ENCODE results near the gene SPEG. TPM values are rescaled to one million over a fixed set of nuclear protein-coding genes. Genes with fewer than 3 reads are reported as not detected.

SPEG gene
- total and polyA plus RNA-seq, 2 of the 13 experiments (the other 11 are each of a cell fraction or from before 2014, with no cell fraction given), result 0.18 to 0.24 TPM

DNA sequence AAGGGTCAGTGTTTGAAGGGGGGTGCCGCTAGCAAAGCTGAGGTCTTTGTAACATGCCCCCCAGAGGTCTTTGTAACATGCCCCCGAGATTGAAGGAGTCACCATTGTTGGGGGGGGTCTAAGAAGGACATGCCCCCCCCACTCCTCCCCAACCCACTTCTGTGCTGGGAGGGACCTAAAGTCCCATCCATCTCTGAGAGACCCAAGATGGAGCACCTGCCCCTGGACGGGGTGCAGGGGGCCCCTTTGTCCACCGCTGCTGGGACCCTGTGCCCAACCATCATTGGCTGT, 73.7 kb downstream of the SPEG start:
- Histone ChIP-seq H3K79me2 (ENCODE audit: insufficient read depth, low read length) (no peaks in the 10 kb centered on the region), H4K20me1 (ENCODE audit: insufficient read depth, low read length) (peaks cover 5% of the 10 kb centered on the region; the same call in 1 of the 2 replicates), H3K9ac (ENCODE audit: insufficient read depth, low read depth, low read length) (no peak overlapping the region), H3K4me3 (replicated peaks in 1 of 3; ENCODE audit: insufficient read depth in 1 of 3, low read depth in 2 of 3, low read length in 3 of 3) (no peak overlapping the region), H3K4me1 (ENCODE audit: insufficient read depth, low read length) (peaks cover 25% of the 10 kb centered on the region), H3K9me3 (ENCODE audit: low read length) (no peaks in the 10 kb centered on the region), H3K4me2 (ENCODE audit: low read depth, low read length) (no peak overlapping the region), H3K27me3 (ENCODE audit: control insufficient read depth in 1 of 2, insufficient read depth in 2 of 2, low read length in 2 of 2) (peaks cover 5 to 25% of the 10 kb centered on the region in 2 experiments; a peak in 3 of 5 replicates), H2AFZ (ENCODE audit: low read length) (no peak overlapping the region), H3K36me3 (replicated peaks in 1 of 2; ENCODE audit: control insufficient read depth in 1 of 2, insufficient read depth in 2 of 2, low read length in 2 of 2) (peaks cover 15 to 26% of the 10 kb centered on the region in 2 experiments), H3K27ac (ENCODE audit: extremely low read length, insufficient read depth, low read length) (no peak overlapping the region)
- WGBS (ENCODE audit: low lambda C conversion rate), result 94% methylated on average over 4 of the region's 4 CpGs
- TF ChIP-seq ZNF101 (CRISPR knock-in tag; IDR thresholded peaks at IDR 0.05; ENCODE audit: borderline replicate concordance, low read depth) (no peak), MAZ (IDR thresholded peaks at IDR 0.05; ENCODE audit: borderline replicate concordance, low read depth, low read length) (no peak), MAZ (CRISPR knock-in tag; IDR thresholded peaks at IDR 0.05; ENCODE audit: low read depth) (no peak), POGZ (CRISPR knock-in tag; IDR thresholded peaks at IDR 0.05) (no peak), IKZF1 (IDR thresholded peaks at IDR 0.05) (no peak), ZNF788 (CRISPR knock-in tag; IDR thresholded peaks at IDR 0.05; ENCODE audit: borderline replicate concordance) (no peak), JUND (CRISPR knock-in tag; IDR thresholded peaks at IDR 0.05) (no peak)
- TF ChIP-seq, protein P1, sequence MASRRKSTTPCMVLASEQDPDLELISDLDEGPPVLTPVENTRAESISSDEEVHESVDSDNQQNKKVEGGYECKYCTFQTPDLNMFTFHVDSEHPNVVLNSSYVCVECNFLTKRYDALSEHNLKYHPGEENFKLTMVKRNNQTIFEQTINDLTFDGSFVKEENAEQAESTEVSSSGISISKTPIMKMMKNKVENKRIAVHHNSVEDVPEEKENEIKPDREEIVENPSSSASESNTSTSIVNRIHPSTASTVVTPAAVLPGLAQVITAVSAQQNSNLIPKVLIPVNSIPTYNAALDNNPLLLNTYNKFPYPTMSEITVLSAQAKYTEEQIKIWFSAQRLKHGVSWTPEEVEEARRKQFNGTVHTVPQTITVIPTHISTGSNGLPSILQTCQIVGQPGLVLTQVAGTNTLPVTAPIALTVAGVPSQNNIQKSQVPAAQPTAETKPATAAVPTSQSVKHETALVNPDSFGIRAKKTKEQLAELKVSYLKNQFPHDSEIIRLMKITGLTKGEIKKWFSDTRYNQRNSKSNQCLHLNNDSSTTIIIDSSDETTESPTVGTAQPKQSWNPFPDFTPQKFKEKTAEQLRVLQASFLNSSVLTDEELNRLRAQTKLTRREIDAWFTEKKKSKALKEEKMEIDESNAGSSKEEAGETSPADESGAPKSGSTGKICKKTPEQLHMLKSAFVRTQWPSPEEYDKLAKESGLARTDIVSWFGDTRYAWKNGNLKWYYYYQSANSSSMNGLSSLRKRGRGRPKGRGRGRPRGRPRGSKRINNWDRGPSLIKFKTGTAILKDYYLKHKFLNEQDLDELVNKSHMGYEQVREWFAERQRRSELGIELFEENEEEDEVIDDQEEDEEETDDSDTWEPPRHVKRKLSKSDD (CRISPR knock-in tag; IDR thresholded peaks at IDR 0.05; ENCODE audit: low read depth), result no peak
- intact Hi-C loops (cut with micrococcal nuclease; ENCODE audit: unreplicated experiment), result no loop called here
- in situ Hi-C loops (cut with HindIII; ENCODE audit: extremely low pct_ligation_motif_present, low pct_unique_long_range_greater_than_20kb), result no loop called here
- BruUV-seq (replicated peaks), result no TSS peak
- no peak for ATAC-seq
- POLR2A ChIA-PET, result interaction anchor here (7.7 kb wide), 1 partner anchor 9 kb away, joined by 94 read pairs; the partner anchor contains the start of gene GMPPA
- DNase-seq (ENCODE audit: low spot score), result no peak
- CTCF ChIA-PET (ENCODE audit: low intra/inter-chr PET ratio, low total read pairs), result no interaction called here
- no peak for FAIRE-seq
